ENCODE results near the gene ENTPD8. TPM values are rescaled to one million over a fixed set of nuclear protein-coding genes. Genes with fewer than 3 reads are reported as not detected.
A peak's percentile ranks its signal among the peaks of the same experiment; 100 is the strongest.

The ENTPD8 gene
- total and polyA plus RNA-seq, 2 of the 13 experiments (the other 11 are each of a cell fraction or from before 2014, with no cell fraction given), result 0.26 to 0.44 TPM

- DNase-seq (ENCODE audit: low spot score) (no peak), FAIRE-seq (no peak), ATAC-seq (no peak)
- no peaks in the 10 kb centered on the region for H3K9me3 ChIP-seq (ENCODE audit: low read length)
- H3K79me2 ChIP-seq (ENCODE audit: insufficient read depth, low read length), result no peaks in the 10 kb centered on the region
- WGBS (ENCODE audit: low lambda C conversion rate), result 69% methylated on average over 6 of the region's 27 CpGs
- no peak overlapping the region for H3K9ac ChIP-seq (ENCODE audit: insufficient read depth, low read depth, low read length)
- no TSS peak for BruUV-seq (replicated peaks)
- POLR2A ChIA-PET, result interaction anchor here (1.9 kb wide), 1 partner anchor 12 kb away, joined by 6 read pairs; the partner anchor contains the start of gene ENTPD8
- intact Hi-C loops (cut with micrococcal nuclease; ENCODE audit: unreplicated experiment) (no loop called here), in situ Hi-C loops (cut with HindIII; ENCODE audit: extremely low pct_ligation_motif_present, low pct_unique_long_range_greater_than_20kb) (no loop called here)
- H3K27me3 ChIP-seq (ENCODE audit: control insufficient read depth in 1 of 2, insufficient read depth in 2 of 2, low read length in 2 of 2), result no peaks in the 10 kb centered on the region
- H3K4me2 ChIP-seq (ENCODE audit: low read depth, low read length), result no peak overlapping the region
- H3K27ac ChIP-seq (ENCODE audit: extremely low read length, insufficient read depth, low read length), result no peak overlapping the region
- TF ChIP-seq ZNF768 (CRISPR knock-in tag; IDR thresholded peaks at IDR 0.05) (0 out of 2 replicates have a peak, but pooled peaks have one; percentile 12), ZNF720 (CRISPR knock-in tag; IDR thresholded peaks at IDR 0.05) (no peak), AGO2 (optimal IDR thresholded peaks at IDR 0.05; ENCODE audit: low read depth, low read length) (peak; percentile 66), ELF3 (CRISPR knock-in tag; IDR thresholded peaks at IDR 0.05) (no peak), CSRNP2 (CRISPR knock-in tag; conservative IDR thresholded peaks at IDR 0.05; ENCODE audit: low read depth) (no peak), BRF2 (CRISPR knock-in tag; IDR thresholded peaks at IDR 0.05) (no peak), KDM5A (IDR thresholded peaks at IDR 0.05; ENCODE audit: borderline replicate concordance, low read length) (no peak), HNRNPL (IDR thresholded peaks at IDR 0.05; ENCODE audit: low read depth, low read length) (0 out of 2 replicates have a peak, but pooled peaks have one; percentile 10), MBNL3 (CRISPR knock-in tag; conservative IDR thresholded peaks at IDR 0.05) (no peak)
- peaks cover 10% of the 10 kb centered on the region for H3K4me1 ChIP-seq (ENCODE audit: insufficient read depth, low read length)
- H3K36me3 ChIP-seq (replicated peaks in 1 of 2; ENCODE audit: control insufficient read depth in 1 of 2, insufficient read depth in 2 of 2, low read length in 2 of 2), result no peaks in the 10 kb centered on the region
- CTCF ChIA-PET (ENCODE audit: low intra/inter-chr PET ratio, low total read pairs), result no interaction called here
- H2AFZ ChIP-seq (ENCODE audit: low read length), result no peak overlapping the region
- no peak overlapping the region for H3K4me3 ChIP-seq (replicated peaks in 1 of 3; ENCODE audit: insufficient read depth in 1 of 3, low read depth in 2 of 3, low read length in 3 of 3)
- H4K20me1 ChIP-seq (ENCODE audit: insufficient read depth, low read length), result no peaks in the 10 kb centered on the region
These were observed 12.2 kb downstream of the ENTPD8 start for GRCh38 chr9:137428841-137429545.
